HEK293 (cell line): Measurements from ENCODE around the gene JUP.
A peak's percentile ranks its signal among the peaks of the same experiment; 100 is the strongest.

Experiments
- BCL11A ChIP-seq: fragments of 450-650 bp; formaldehyde crosslinking; IDR thresholded peaks from 2 replicates; pipeline ENCODE4 v1.5.1; 2016; ENCODE audit warnings: low read depth, missing biosample characterization, missing genetic modification characterization
- GLIS2 ChIP-seq: fragments of 450-650 bp; formaldehyde crosslinking; IDR thresholded peaks from 2 replicates; pipeline ENCODE4 v1.5.1; 2016; ENCODE audit warnings: missing biosample characterization, missing genetic modification characterization
- KLF10 ChIP-seq: fragments of 450-650 bp; IDR thresholded peaks from 2 replicates; pipeline ENCODE4 v1.5.1; 2018; ENCODE audit warnings: missing biosample characterization, mild to moderate bottlenecking, missing genetic modification characterization
- KLF17 ChIP-seq: fragments of 450-650 bp; formaldehyde crosslinking; IDR thresholded peaks from 2 replicates; pipeline ENCODE4 v1.5.1; 2016; ENCODE audit warnings: missing biosample characterization, missing genetic modification characterization
- MEIS1 ChIP-seq: sonication (generic); formaldehyde crosslinking; IDR thresholded peaks from 2 replicates; pipeline ENCODE4 v1.8.1; 2022; ENCODE audit warnings: missing genetic modification reagents, mild to moderate bottlenecking, borderline replicate concordance
- PBX3 ChIP-seq: sonication (generic); formaldehyde crosslinking; IDR thresholded peaks from 2 replicates; pipeline ENCODE4 v1.8.1; 2022; ENCODE audit warnings: mild to moderate bottlenecking, moderate library complexity, missing genetic modification reagents
- PRDM1 ChIP-seq: fragments of 450-650 bp; formaldehyde crosslinking; IDR thresholded peaks from 2 replicates; pipeline ENCODE4; 2016; ENCODE audit warnings: missing biosample characterization, missing genetic modification characterization
- SCRT2 ChIP-seq: fragments of 450-650 bp; formaldehyde crosslinking; IDR thresholded peaks from 2 replicates; pipeline ENCODE4 v1.5.1; 2016; ENCODE audit warnings: missing biosample characterization, missing genetic modification characterization
- SETDB1 ChIP-seq: IDR thresholded peaks from one replicate; pipeline ENCODE4 v1.6.1; 2017; ENCODE audit warnings: mild to moderate bottlenecking, low read length, moderate library complexity, mixed read lengths; ENCODE audit not compliant: insufficient read length
- ZBTB17 ChIP-seq: fragments of 450-650 bp; formaldehyde crosslinking; IDR thresholded peaks from 2 replicates; pipeline ENCODE4 v1.5.1; 2016; ENCODE audit warnings: missing biosample characterization, missing genetic modification characterization
- ZBTB20 ChIP-seq: fragments of 450-650 bp; formaldehyde crosslinking; IDR thresholded peaks from 2 replicates; pipeline ENCODE4 v1.5.1; 2016; ENCODE audit warnings: missing biosample characterization, missing genetic modification characterization
- ZBTB7A ChIP-seq: fragments of 450-650 bp; formaldehyde crosslinking; IDR thresholded peaks from 2 replicates; pipeline ENCODE4 v1.5.1; 2016; ENCODE audit warnings: low read depth, missing biosample characterization, missing genetic modification characterization
- ZFHX2 ChIP-seq: fragments of 450-650 bp; formaldehyde crosslinking; conservative IDR thresholded peaks from 2 replicates; pipeline ENCODE4 v1.5.1; 2016; ENCODE audit warnings: missing biosample characterization, missing genetic modification characterization
- ZFP3 ChIP-seq: fragments of 450-650 bp; formaldehyde crosslinking; IDR thresholded peaks from 2 replicates; pipeline ENCODE4 v1.5.1; 2016; ENCODE audit warnings: low read depth, missing biosample characterization, missing genetic modification characterization
- ZFP37 ChIP-seq: fragments of 450-650 bp; formaldehyde crosslinking; IDR thresholded peaks from 2 replicates; pipeline ENCODE4 v1.5.1; 2016; ENCODE audit warnings: missing biosample characterization, missing genetic modification characterization
- ZNF132 ChIP-seq: fragments of 450-650 bp; formaldehyde crosslinking; IDR thresholded peaks from 2 replicates; pipeline ENCODE4 v1.5.1; 2017; ENCODE audit warnings: missing biosample characterization, missing genetic modification characterization, borderline replicate concordance
- ZNF138 ChIP-seq: fragments of 450-650 bp; formaldehyde crosslinking; IDR thresholded peaks from 2 replicates; pipeline ENCODE4 v1.5.1; 2016; ENCODE audit warnings: missing biosample characterization, missing genetic modification characterization, borderline replicate concordance
- ZNF140 ChIP-seq: fragments of 450-650 bp; formaldehyde crosslinking; IDR thresholded peaks from 2 replicates; pipeline ENCODE4 v1.5.1; 2016; ENCODE audit warnings: missing biosample characterization, missing genetic modification characterization
- ZNF155 ChIP-seq: fragments of 450-650 bp; formaldehyde crosslinking; IDR thresholded peaks from 2 replicates; pipeline ENCODE4 v1.5.1; 2016; ENCODE audit warnings: missing biosample characterization, missing genetic modification characterization
- ZNF184 ChIP-seq: fragments of 450-650 bp; IDR thresholded peaks from 2 replicates; pipeline ENCODE4 v1.5.1; 2018; ENCODE audit warnings: missing biosample characterization, mild to moderate bottlenecking, missing genetic modification characterization
- ZNF571 ChIP-seq: fragments of 450-650 bp; formaldehyde crosslinking; IDR thresholded peaks from 2 replicates; pipeline ENCODE4 v1.5.0; 2017; ENCODE audit warnings: missing biosample characterization, missing genetic modification characterization
- ZNF664 ChIP-seq: fragments of 450-650 bp; formaldehyde crosslinking; IDR thresholded peaks from 2 replicates; pipeline ENCODE4 v1.5.1; 2016; ENCODE audit warnings: missing biosample characterization, missing genetic modification characterization
- ZNF776 ChIP-seq: fragments of 450-650 bp; formaldehyde crosslinking; IDR thresholded peaks from 2 replicates; pipeline ENCODE4 v1.5.0; 2017; ENCODE audit warnings: missing biosample characterization, missing genetic modification characterization, borderline replicate concordance
- TF ChIP-seq, protein P1 (sequence below): fragments of 450-650 bp; formaldehyde crosslinking; IDR thresholded peaks from 2 replicates; pipeline ENCODE4 v1.5.1; 2016; ENCODE audit warnings: missing biosample characterization, missing genetic modification characterization
- TF ChIP-seq, protein P2 (sequence below): fragments of 450-650 bp; IDR thresholded peaks from 2 replicates; pipeline ENCODE4 v1.5.1; 2018; ENCODE audit warnings: missing biosample characterization, missing genetic modification characterization
- TF ChIP-seq, protein P3 (sequence below): fragments of 450-650 bp; formaldehyde crosslinking; IDR thresholded peaks from 2 replicates; pipeline ENCODE4 v1.5.1; 2016; ENCODE audit warnings: missing biosample characterization, missing genetic modification characterization
- TF ChIP-seq, protein P4 (sequence below): fragments of 450-650 bp; formaldehyde crosslinking; IDR thresholded peaks from 2 replicates; pipeline ENCODE4 v1.5.1; 2016; ENCODE audit warnings: missing biosample characterization, missing genetic modification characterization, borderline replicate concordance

Gene JUP

DNA sequence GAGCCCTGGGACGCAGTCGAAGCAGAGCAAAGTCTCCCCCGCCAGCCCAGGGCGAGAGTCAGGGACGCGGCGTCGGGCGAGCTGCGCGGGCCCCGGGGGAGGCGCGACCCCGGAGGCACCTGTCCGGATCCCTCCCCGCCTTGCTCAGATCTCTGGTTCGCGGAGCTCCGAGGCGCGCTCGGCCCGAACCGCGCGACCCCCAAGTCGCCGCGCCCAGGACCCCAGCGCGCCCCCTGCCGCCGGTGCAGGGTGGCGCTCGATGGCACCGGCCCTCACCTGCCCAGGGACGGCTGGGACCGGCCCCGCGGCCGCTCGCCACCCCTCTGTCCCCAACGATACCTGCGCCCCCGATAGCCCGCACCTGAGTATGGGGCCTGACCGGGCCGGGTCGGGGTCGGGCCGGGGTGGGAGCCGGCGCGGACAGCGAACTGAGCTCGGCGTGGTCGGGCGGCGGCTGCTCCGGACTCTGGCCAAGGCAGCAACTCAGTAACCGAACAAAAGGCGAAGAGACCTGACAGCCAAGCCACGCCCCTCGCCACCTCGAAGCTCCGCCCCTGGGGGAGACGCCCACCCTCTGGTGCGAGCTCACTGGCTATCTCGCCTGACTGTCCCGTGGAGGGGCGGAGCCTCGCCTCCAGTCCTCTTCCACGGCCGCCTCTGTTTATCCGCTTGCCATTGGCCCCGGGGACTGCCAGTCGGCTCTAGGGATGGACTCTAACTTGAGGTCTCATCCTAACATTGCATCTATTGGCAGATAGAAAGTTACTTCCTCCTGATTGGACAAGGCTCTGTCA, at the start of gene JUP (continued):
- TF ChIP-seq KLF17 (tag by site-specific recombination) (no peak; the same call in 1 of the 2 replicates), ZFP3 (tag by site-specific recombination) (no peak), ZNF140 (tag by site-specific recombination) (no peak), ZNF776 (tag by site-specific recombination) (no peak), ZNF138 (tag by site-specific recombination) (no peak), ZBTB7A (tag by site-specific recombination) (no peak), MEIS1 (CRISPR knock-in tag) (no peak), ZNF571 (tag by site-specific recombination) (no peak), ZNF132 (no peak), BCL11A (tag by site-specific recombination) (0 out of 2 replicates have a peak, but pooled peaks have one; percentile 40), ZBTB17 (tag by site-specific recombination) (0 out of 2 replicates have a peak, but pooled peaks have one; percentile 38), ZNF155 (tag by site-specific recombination) (no peak), ZFP37 (tag by site-specific recombination) (no peak), KLF10 (tag by site-specific recombination) (peak; percentile 97), PRDM1 (no peak), PBX3 (CRISPR knock-in tag) (peak; percentile 96), SCRT2 (tag by site-specific recombination) (no peak), ZNF664 (tag by site-specific recombination) (no peak), ZFHX2 (tag by site-specific recombination) (peak; percentile 65; the same call in 1 of the 2 replicates), GLIS2 (tag by site-specific recombination) (peak; percentile 61; the same call in 1 of the 2 replicates), ZBTB20 (tag by site-specific recombination) (no peak), SETDB1 (no peak), ZNF184 (peak; percentile 66; the same call in 1 of the 2 replicates)
- TF ChIP-seq, protein P1, sequence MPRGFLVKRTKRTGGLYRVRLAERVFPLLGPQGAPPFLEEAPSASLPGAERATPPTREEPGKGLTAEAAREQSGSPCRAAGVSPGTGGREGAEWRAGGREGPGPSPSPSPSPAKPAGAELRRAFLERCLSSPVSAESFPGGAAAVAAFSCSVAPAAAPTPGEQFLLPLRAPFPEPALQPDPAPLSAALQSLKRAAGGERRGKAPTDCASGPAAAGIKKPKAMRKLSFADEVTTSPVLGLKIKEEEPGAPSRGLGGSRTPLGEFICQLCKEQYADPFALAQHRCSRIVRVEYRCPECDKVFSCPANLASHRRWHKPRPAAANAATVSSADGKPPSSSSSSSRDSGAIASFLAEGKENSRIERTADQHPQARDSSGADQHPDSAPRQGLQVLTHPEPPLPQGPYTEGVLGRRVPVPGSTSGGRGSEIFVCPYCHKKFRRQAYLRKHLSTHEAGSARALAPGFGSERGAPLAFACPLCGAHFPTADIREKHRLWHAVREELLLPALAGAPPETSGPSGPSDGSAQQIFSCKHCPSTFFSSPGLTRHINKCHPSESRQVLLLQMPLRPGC (tag by site-specific recombination): no peak
- TF ChIP-seq, protein P2, sequence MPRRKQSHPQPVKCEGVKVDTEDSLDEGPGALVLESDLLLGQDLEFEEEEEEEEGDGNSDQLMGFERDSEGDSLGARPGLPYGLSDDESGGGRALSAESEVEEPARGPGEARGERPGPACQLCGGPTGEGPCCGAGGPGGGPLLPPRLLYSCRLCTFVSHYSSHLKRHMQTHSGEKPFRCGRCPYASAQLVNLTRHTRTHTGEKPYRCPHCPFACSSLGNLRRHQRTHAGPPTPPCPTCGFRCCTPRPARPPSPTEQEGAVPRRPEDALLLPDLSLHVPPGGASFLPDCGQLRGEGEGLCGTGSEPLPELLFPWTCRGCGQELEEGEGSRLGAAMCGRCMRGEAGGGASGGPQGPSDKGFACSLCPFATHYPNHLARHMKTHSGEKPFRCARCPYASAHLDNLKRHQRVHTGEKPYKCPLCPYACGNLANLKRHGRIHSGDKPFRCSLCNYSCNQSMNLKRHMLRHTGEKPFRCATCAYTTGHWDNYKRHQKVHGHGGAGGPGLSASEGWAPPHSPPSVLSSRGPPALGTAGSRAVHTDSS: peak; percentile 32; the same call in 1 of the 2 replicates
- TF ChIP-seq, protein P3, sequence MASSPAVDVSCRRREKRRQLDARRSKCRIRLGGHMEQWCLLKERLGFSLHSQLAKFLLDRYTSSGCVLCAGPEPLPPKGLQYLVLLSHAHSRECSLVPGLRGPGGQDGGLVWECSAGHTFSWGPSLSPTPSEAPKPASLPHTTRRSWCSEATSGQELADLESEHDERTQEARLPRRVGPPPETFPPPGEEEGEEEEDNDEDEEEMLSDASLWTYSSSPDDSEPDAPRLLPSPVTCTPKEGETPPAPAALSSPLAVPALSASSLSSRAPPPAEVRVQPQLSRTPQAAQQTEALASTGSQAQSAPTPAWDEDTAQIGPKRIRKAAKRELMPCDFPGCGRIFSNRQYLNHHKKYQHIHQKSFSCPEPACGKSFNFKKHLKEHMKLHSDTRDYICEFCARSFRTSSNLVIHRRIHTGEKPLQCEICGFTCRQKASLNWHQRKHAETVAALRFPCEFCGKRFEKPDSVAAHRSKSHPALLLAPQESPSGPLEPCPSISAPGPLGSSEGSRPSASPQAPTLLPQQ: no peak
- TF ChIP-seq, protein P4, sequence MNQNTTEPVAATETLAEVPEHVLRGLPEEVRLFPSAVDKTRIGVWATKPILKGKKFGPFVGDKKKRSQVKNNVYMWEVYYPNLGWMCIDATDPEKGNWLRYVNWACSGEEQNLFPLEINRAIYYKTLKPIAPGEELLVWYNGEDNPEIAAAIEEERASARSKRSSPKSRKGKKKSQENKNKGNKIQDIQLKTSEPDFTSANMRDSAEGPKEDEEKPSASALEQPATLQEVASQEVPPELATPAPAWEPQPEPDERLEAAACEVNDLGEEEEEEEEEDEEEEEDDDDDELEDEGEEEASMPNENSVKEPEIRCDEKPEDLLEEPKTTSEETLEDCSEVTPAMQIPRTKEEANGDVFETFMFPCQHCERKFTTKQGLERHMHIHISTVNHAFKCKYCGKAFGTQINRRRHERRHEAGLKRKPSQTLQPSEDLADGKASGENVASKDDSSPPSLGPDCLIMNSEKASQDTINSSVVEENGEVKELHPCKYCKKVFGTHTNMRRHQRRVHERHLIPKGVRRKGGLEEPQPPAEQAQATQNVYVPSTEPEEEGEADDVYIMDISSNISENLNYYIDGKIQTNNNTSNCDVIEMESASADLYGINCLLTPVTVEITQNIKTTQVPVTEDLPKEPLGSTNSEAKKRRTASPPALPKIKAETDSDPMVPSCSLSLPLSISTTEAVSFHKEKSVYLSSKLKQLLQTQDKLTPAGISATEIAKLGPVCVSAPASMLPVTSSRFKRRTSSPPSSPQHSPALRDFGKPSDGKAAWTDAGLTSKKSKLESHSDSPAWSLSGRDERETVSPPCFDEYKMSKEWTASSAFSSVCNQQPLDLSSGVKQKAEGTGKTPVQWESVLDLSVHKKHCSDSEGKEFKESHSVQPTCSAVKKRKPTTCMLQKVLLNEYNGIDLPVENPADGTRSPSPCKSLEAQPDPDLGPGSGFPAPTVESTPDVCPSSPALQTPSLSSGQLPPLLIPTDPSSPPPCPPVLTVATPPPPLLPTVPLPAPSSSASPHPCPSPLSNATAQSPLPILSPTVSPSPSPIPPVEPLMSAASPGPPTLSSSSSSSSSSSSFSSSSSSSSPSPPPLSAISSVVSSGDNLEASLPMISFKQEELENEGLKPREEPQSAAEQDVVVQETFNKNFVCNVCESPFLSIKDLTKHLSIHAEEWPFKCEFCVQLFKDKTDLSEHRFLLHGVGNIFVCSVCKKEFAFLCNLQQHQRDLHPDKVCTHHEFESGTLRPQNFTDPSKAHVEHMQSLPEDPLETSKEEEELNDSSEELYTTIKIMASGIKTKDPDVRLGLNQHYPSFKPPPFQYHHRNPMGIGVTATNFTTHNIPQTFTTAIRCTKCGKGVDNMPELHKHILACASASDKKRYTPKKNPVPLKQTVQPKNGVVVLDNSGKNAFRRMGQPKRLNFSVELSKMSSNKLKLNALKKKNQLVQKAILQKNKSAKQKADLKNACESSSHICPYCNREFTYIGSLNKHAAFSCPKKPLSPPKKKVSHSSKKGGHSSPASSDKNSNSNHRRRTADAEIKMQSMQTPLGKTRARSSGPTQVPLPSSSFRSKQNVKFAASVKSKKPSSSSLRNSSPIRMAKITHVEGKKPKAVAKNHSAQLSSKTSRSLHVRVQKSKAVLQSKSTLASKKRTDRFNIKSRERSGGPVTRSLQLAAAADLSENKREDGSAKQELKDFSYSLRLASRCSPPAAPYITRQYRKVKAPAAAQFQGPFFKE (tag by site-specific recombination): no peak
